Pulmonary artery endothelial cell (primary cell): Measurements from ENCODE around the gene NLRC5. TPM values are rescaled to one million over a fixed set of nuclear protein-coding genes. Genes with fewer than 3 reads are reported as not detected.
"Not testable (repeated sequence)": the region's sequence is repeated elsewhere in the genome, so short reads cannot be mapped to it uniquely, and the experiment has no call there.

Experiments
- DNase-seq: peaks from one replicate; pipeline ENCODE4 v3.0.0-alpha.2; 2011; ENCODE audit warnings: low read depth, low spot score
- total RNA-seq: library from RNA; depleted of rRNA; stranded (reverse); fragments of >200 nt; gene quantifications from 2 replicates; pipeline ENCODE4 v1.2.3, GENCODE V29; 2014

Gene NLRC5
- total RNA-seq, 1 donor from 2014 or later, result 10.2 TPM

DNA sequence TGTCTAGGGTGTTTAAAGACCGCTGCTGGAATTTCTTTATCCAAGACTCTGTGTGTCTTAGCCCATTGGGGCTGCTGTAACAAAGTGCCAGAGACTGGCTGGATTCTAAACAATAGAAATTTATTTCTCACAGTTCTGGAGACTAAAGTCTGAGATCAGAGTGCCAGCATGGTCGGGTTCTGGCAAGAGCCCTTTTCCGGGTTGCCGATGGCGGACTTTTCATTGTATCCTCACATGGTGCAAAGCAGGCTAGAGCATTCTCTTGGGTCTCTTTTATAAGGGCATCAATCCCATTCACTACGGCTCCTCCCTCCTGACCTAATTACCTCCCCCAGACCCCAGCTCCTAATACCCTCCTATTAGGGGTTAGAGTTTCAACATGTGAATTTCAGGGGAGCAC is 9.5 kb downstream of the NLRC5 start:
- DNase-seq, result no peak

DNA sequence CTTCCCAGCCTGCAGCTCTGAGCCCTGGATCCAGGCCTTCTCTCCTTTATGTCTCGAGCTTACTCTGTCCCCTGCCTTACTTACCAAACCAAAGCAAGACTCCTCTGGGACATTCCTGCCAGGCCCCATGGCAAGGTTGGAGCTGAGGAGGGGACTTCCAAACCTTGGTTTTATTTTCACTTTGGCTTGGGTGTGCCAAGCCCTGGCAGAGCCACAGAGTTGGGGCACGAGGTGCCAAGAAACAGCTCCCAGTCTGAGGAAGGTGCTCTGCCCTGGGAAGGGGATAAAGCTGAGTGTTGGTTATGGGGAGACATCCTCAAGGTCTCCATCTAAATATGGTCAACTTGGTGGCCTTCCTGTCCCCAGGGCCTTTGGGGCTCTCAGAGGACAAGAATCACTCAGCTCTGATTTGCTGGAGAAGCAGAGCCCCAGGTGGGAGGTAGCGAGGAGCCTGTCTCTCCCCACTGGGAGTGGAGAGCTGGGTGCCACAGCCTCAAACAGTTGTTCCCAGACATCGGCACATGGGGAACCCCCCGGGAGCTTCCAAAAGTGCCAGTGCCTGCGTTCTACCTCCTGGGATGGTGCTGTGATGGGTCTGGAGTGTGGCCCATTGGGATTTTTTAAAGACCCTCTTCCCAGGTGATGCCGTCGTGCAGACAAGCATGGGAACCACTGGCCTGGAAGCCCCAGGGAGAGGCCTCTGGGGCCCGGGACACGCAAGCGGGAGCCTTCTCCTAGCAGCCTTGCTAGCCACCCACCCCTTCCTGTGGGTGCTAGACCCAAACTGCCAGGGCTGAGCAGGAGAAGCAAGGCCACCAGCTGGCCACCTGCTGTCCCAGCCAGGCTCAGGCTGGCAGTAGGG is 10.3 kb downstream of the NLRC5 start:
- no peak for DNase-seq

DNA sequence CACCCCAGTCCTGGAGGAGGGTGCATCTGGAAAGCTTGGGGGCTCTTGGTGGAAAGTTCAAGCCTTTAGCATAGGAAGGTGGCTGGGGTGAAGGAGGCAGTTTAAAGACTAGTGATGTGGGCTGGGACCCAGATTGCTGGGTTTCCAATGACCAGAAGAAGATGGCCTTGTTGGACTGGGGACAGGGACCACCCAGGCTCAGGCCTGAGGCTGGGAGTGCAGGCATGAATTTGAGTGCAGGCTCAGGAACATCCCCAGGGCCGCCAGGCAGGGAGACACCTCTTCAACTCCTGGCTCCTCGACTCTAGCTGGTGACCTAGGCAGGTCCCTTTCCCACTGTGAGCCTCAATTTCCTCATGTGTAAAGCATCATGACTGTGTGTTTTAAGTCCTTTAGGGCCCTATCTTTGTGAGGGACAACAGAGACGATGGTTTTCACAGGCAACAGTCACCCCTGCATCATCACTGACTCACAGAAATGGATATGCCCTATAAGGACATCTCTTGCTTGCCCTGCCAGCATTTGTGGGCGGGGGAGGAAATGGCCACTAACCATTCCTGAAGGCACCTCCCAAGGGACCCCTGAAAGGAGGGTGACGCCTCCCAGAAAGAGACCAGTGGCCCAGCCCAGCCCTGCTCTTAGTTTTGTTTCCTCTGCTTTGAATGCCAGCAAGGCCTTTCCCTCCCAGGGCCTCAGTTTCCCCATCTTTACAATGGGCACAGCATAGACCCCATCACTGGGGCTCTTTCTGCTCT is 11.1 kb downstream of the NLRC5 start:
- DNase-seq, result peak; percentile 66

DNA sequence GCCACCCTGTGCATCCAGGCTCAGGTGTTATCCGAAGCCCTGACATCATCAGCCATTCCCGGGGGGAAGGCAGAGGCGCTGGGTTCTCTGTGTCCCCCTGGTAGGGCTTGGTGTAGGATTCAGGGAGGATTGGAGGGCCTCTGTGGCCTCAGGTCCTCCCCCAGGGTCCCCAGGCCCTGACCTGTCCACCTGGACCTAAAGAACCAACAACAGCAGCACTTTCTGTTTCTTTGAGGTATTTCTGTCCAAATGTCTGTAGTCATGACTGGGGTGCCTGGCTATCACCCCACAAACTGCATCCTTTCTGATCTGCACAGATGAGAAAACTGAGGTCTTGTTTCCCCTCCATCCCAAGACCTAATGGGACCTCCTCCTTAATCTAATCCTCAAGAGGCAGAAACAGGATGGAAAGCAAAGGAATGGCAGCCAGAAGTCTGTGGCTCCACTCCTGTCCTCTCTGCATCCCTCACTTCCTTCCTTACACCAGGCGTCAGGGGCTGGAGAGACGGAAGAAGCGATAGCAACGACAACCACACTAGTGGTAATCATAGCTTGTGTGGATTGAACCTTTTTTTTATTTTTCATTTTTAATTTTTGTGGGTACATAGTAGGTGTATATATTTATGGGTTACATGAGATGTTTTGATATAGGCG is 11.8 kb downstream of the NLRC5 start:
- no peak for DNase-seq

DNA sequence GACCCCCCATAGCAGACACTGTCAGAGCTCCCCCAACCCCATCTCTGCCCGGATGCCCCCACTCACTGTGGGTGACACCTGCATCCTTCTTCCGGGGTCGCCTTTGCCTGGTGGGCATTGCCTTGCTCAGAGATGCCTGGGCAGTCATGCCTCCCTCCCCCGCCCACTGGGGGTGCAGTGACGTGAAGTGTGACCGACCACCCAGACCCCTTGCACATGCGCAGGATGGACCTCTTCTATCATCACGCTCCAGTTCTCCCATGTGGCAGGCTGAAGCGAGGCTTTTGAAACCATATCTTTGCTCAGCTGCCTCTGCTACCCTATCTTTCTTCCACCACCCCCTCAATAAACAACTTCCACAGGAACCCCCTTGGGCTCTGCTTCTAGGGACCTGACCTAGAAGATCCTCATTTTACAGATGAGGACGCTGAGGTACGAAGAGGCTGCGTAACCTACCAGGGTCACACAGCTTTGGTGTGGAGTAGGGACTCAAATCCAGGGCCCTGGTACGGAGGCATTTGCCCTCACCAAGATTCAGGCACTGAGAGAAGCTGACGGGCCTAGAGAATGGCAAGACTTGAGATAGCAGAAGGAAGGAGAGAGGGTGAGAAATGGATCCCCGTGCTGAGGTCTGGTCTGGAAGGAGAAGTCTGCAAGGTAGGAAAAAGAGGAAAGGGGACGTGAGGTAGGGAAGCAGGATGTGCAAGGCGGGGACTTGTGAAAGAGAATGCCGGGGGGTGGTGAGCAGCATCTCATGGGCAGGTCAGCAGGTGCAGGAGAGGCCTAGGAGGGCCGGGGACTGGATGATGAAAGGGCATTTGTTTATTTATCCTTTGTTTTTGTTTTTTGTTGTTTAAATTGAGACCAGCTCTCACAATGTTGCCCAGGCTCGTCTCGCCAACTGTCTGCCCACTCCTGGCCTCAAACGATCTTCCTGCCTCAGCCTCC is 14.4 kb downstream of the NLRC5 start:
- DNase-seq, result no peak

DNA sequence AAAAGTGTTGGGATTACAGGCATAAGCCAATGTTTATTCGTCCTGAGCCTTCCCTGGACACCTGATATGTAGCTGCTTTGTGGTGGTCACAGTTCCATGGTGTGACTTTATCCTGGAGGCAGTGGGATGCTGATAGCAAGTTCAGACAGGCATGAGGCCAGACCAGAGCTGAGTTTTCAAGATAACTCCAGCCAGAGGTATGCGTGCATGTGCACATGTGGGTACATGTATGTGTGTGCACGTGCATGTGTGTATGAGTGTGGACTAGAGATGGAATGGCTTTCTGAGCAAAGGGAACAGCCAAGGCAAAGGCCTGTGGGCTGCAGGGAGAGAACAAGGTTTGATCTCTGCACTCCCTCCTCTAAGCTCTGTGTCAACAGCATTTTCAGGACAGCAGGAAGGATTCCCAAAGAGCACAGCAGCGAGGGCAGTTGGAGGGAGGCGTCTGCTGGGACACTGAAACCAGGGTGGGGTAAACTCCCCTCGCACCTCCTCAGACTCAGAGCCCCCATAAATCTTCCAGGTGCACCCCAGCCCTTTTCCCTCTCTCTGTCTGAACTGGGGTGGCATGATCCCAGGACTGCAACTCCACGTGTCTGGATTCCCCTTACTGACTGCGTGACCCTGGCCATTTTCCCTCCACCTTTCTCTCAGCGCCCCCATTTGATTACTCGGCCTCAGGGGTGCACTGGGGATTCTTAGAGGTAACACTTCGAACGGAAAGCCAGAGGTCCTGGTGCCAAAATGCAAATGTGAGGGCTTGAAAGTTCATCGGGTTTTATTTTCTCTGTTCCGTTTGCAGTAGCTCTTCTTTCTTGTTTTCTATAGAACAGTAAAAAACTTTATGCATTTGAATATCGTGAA is 15.3 kb downstream of the NLRC5 start:
- no peak for DNase-seq

DNA sequence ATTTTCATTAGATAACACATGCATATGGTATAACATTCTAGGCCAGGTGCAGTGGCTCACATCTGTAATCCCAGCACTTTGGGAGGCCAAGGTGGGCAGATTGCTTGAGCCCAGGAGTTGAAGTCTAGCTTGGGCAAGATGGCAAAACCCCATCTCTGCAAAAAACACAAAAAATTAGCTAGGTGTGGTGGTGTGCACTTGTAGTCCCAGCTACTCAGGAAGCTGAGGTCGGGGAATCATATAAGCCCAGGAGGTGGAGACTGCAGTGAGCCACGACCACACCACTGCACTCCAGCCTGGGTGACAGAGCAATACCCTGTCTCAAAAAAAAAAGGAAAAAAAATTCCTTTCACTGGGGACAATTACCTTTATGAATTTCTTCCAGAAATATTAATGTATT is 16.2 kb downstream of the NLRC5 start:
- not testable (repeated sequence) for DNase-seq

DNA sequence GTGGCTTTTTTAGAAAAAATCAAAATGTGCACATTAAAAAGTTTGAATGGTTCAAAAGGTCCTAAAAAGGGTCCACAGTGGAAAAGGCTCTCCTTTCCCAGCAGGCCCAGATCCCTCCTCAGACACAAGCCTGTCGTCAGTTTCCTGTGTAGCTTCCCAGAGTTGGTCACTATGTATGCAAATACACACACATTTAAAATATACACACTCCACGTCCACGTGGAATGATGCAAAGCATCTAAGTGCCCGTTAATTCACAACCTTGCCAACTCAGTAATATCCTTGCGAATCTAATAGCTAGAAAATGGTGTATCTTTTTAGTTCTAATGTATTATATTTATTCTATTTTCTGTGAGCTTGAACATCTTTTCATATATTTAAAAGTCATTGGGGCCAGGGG is 17.7 kb downstream of the NLRC5 start:
- DNase-seq, result no peak

DNA sequence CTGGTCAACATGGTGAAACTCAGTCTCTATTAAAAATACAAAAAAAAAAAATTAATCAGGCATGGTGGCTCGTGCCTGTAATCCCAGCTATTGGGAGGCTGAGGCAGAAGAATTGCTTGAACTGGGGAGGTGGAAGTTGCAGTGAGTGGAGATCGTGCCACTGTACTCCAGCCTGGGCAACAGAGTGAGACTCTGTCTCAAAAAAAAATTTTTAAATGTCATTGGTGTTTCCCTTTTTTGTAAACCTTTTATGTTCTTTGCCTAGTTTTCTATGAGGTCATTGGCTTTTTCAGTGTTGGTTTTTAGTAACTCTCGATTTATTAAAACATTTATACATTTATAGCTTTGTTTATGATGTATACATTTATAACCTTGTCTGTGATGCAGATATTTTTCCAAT is 18.2 kb downstream of the NLRC5 start:
- DNase-seq, result no peak

DNA sequence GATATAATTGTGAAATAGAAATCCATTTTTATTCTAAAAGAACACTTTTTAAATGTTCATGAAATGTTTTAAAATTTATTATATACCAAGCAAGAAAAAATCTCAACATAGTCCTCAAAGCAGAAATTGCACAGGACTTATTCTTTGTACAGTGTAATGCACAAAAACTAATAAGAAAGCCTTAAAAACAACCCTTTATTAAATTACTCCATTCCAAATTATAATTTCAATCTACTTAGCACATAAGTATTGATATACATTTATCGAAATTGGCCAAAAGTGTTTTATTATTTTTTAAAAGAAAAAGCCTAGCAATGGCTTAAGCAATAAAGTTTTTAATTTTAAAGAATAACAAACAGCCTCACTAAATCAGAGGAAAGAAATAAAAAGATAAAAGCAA is 19.1 kb downstream of the NLRC5 start:
- no peak for DNase-seq

DNA sequence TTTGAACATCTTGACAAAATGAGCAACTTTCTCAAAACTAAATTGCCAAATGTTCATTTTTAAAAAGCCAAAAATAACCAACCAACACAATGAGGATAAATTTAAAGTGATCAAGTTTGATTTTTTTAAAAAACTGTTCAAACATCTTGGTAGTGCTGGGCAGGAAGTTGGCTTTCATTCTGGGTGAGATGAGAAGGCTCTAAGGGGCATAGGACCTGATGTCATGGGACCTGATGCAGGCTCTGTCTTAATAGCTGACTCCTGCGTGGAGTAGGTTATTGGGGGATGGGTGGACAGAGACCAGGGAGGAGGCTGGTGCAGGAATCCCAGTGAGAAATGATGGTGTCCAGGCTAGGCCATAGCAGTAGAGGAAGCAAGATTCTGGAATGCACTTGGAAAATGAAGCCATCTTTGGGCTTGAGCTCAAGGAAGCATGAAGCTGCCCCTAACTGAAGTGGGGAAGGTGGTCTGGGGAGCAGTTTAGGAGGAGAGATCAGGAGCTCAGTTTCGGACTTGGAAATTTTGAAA is 20.4 kb downstream of the NLRC5 start:
- no peak for DNase-seq

DNA sequence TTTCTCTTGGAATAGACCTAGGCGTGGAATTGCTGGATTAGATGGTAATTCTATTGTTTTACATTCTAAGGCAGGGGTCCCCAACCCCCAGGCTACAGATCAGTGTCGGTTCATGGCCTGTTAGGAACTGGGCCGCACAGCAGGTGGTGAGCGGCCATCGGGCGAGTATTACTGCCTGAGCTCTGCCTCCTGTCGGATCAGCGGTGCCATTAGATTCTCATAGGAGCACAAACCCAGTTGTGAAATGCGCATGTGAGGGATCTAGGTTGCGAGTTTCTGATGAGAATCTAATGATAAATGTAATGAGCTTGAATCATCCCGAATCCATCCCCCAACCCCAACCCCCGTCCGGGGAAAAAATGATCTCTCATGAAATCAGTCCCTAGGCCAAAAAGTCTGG is 23.0 kb downstream of the NLRC5 start:
- no peak for DNase-seq

DNA sequence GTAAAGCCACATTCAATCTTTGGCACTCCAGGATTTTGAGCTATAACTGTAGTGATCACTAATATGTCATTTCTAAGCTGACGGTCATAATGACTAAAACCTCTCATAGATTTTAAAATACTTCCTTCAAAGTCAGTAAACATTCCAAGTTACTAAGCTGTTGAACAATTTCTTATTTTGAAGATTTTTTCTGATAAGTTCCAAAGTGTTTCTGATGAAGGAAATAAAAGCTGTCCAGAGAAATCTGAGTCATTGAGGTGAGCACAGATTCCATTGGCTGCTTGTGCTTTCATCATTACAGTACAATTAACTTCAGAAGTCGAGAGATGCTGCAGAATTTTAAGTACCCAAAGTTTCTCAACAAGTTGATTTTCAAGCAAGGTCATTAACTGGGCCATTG is 23.9 kb downstream of the NLRC5 start:
- no peak for DNase-seq

DNA sequence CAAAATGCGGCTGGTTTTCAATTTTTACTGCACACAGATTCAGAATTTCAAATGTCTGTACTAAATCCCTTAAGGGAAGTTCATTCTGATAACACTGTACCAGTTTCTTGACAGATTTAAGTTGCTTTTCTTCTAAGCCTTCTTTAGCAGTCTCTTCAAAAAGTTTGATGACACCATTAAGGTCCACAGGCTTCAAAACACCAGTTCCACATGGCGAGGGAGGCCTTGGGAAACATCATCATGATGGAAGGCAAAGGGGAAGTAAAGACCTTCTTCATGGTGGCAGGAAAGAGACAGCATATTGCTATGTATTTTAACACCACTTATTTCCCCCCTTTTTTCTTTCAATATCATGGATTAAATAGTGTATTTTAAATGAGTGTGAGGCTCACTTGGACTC is 24.5 kb downstream of the NLRC5 start:
- DNase-seq, result no peak

DNA sequence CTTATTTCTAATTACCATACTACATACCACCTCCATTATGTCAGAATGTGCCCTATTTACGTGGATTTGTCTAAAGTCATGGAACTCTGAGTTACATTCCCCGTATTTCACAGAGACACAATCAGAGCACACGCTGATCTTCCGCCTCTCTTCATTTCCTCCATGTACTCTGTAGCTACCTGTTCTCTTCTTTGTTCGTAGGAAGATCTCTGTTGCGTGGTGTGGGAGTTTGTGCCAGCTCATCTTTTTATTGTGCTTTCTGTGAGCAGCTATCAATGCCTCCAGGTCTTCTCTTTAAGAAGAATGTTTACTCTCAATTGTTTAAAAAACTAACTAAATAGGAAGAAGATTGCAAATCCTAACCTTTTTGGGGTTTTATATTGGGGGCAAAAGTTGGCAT is 26.9 kb downstream of the NLRC5 start:
- no peak for DNase-seq

DNA sequence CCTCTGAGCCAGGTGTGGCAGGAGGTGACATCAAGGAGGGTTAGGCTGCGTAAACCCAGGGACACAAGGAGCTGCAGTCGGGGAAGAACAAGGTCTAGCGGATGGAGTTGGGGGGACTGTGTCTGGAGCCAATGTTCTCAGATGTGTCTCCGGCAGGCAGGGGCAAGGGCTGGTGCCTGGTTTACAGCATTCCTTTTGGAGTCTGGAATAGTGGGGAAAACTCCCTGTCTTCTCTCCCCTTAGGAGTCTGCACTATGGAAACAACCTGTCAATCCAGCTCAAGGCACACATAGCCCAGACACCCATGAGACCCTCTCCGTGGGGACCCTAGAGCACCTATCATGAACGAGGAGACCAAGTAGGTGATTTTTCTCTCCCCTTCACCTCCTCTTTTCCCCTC is 27.5 kb downstream of the NLRC5 start:
- no peak for DNase-seq

DNA sequence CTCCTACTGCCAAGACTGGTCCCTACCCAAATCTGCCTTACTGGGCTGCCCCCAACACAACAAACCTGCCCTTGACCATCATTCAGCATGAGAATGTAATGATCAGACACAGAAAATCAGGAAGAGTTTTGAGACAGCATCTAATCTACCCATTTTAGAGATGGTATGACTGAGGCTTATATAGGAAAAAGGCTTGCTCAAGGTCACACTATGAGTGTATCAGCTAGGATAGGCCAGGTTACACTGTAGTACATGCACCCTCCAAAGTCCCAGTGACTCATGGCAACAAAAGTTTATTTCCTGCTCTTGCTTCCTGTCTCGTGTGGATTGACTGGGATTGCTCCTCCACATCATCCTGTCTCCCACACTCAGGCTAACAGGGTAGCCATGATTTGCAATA is 27.9 kb downstream of the NLRC5 start:
- DNase-seq, result peak; percentile 57

DNA sequence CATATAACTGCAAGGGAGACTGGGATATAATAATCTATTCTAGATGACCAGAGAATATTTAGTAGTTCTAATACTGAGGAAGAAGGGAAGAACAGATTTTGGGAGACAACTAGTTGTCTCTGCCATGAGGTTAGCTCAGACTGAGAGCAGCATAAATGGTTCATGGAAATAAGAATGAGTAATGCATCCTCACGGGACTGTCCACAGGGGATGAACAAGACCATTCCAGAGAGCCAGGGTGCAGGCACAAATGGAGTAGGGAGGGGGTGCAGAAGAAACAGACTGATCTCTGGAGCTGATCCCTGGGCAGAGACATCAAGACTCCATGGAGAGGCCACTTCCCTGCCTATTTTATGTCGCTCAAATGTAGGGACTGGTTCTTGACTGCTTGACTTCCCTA is 30.4 kb downstream of the NLRC5 start:
- DNase-seq, result no peak

DNA sequence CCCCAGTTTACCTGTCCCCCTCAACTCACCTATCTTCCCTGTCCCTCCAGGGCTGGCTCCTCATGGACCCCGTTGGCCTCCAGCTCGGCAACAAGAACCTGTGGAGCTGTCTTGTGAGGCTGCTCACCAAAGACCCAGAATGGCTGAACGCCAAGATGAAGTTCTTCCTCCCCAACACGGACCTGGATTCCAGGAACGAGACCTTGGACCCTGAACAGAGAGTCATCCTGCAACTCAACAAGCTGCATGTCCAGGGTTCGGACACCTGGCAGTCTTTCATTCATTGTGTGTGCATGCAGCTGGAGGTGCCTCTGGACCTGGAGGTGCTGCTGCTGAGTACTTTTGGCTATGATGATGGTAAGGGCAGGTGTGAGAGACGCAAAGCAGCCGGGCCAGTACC is 31.3 kb downstream of the NLRC5 start:
- DNase-seq, result no peak

DNA sequence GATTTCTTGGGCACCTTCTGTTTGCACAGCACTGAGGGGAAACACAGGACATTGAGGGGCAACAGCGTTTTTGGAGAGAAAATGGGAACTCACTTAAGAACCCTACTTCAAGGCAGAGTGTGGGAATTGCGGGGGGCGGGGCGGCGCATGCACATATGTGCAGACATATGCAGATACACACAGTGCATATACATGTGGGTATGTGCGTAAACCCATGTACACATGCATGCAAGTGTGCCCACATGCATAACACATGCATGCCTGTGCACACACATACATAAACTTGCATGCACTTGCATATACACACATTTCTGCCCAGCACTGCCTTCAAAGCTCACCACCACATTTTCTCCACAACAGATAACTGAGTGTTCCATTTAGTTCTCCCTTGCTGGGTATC is 32.4 kb downstream of the NLRC5 start:
- no peak for DNase-seq
